Loucy (cell line): ENCODE measurements around the gene FKBP5.

Experiments
- EZH2phosphoT487 ChIP-seq: fragments of 200-600 bp; IDR thresholded peaks from 2 replicates; pipeline ENCODE4 v1.6.1; 2018; ENCODE audit warnings: antibody characterized with exemption, mild to moderate bottlenecking, moderate library complexity, borderline replicate concordance
- TF ChIP-seq, protein P1 (sequence below): fragments of 200-600 bp; sonication (generic); conservative IDR thresholded peaks from 2 replicates; pipeline ENCODE4 v1.5.1; 2014; ENCODE audit warnings: mild to moderate bottlenecking, antibody characterized with exemption, low read length

DNA sequence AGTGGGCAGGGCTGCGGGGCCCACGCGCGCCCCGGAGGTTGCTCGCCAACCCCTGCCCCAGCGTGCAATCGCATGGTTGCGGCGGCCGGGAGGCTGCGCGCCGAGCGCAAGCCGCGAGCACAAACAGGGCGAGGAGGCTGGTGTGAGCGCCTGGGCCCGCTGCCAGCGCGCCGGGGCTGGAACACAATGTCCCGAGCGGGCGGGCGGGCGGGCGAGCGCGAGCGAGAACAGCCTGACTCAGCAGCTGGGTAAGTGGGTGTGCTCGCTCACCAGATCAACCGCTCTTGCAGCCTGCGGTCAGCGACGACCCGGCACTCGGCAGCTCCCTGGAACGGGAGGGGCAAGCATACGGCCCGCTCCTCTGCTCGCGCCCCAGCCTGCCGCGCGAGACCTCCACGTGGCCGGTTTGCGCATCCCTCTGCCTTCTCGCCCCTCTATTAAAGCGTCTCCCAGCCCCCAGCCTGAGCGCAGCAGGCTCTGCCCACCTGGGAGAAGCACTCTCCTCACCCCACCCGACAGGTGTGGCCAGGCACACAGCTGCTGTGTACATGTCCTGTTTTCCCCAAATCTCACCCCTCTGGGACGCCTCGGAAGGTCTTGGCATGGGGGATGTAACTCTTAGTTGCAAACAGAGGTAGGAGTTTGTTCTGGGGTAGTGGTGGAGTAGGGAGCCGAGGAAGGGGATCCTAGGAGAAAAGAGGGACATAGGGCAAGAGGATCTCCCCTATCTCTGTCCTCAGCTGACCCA is 39.4 kb upstream of the FKBP5 start:
- TF ChIP-seq, protein P1, sequence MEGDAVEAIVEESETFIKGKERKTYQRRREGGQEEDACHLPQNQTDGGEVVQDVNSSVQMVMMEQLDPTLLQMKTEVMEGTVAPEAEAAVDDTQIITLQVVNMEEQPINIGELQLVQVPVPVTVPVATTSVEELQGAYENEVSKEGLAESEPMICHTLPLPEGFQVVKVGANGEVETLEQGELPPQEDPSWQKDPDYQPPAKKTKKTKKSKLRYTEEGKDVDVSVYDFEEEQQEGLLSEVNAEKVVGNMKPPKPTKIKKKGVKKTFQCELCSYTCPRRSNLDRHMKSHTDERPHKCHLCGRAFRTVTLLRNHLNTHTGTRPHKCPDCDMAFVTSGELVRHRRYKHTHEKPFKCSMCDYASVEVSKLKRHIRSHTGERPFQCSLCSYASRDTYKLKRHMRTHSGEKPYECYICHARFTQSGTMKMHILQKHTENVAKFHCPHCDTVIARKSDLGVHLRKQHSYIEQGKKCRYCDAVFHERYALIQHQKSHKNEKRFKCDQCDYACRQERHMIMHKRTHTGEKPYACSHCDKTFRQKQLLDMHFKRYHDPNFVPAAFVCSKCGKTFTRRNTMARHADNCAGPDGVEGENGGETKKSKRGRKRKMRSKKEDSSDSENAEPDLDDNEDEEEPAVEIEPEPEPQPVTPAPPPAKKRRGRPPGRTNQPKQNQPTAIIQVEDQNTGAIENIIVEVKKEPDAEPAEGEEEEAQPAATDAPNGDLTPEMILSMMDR: peak; percentile 13; the same call in 1 of the 2 replicates
- no peak for TF ChIP-seq EZH2phosphoT487
